ENCODE results near the gene SPDYE1. TPM values are rescaled to one million over a fixed set of nuclear protein-coding genes. Genes with fewer than 3 reads are reported as not detected.

Gene SPDYE1
- total RNA-seq, 4 donors from 2014 or later, result 0.11 TPM; not detected in 3

DNA sequence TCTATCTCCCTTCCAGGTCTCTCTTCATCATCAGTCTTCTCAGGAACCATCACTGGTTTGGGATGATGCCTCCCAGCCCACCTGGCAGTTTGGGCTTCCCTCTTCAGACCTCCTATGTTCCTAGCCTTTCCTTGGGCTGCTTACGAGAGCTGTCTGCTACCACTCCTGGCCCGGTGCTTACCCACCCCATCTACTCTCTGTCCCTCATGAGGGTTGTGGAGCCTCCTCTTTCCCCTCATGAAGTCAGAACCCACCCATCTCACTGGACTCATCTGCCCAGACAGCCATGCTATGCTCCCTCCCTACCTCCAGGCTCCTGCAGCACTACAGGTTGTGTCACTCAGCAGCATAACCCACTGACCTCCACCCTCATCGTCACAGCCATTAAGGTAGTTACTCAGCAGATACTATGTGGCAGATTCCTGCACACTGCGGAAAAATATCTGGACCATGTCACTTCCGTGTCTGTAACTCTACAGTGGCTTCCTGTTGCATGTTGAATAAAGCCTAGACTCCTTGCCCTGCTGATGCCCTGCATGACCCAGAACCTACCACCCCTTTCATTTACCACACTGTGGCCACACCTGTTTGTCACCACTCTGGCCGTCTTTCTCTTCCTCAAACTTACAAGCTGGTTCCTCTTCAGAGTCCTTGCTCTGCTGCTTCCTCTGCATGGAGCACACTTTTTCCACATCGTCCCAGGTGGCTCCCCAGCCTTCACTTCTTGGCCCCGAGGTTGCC, 48.8 kb downstream of the SPDYE1 start:
- Histone ChIP-seq H3K4me1 (peaks cover 33 to 72% (median 43%) of the 10 kb centered on the region in 4 donors), H3K4me3 (no peak overlapping the region), H3K27me3 (no peaks in the 10 kb centered on the region), H3K27ac (replicated peaks in 1 of 4) (no peak overlapping the region), H3K36me3 (peaks cover 14 to 45% (median 28%) of the 10 kb centered on the region in 4 donors), H3K9me3 (no peaks in the 10 kb centered on the region)
- intact Hi-C loops (cut with DNase I), result no loop called here
- no peak for DNase-seq (ENCODE audit: extremely low spot score)
- TF ChIP-seq, protein P1, sequence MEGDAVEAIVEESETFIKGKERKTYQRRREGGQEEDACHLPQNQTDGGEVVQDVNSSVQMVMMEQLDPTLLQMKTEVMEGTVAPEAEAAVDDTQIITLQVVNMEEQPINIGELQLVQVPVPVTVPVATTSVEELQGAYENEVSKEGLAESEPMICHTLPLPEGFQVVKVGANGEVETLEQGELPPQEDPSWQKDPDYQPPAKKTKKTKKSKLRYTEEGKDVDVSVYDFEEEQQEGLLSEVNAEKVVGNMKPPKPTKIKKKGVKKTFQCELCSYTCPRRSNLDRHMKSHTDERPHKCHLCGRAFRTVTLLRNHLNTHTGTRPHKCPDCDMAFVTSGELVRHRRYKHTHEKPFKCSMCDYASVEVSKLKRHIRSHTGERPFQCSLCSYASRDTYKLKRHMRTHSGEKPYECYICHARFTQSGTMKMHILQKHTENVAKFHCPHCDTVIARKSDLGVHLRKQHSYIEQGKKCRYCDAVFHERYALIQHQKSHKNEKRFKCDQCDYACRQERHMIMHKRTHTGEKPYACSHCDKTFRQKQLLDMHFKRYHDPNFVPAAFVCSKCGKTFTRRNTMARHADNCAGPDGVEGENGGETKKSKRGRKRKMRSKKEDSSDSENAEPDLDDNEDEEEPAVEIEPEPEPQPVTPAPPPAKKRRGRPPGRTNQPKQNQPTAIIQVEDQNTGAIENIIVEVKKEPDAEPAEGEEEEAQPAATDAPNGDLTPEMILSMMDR (IDR thresholded peaks at IDR 0.05), result no peak
- TF ChIP-seq POLR2A (IDR thresholded peaks at IDR 0.05; ENCODE audit: low read depth) (no peak), POLR2AphosphoS5 (IDR thresholded peaks at IDR 0.05) (no peak), EP300 (IDR thresholded peaks at IDR 0.05) (no peak)
- 74% methylated on average over 8 of the region's 8 CpGs for WGBS

DNA sequence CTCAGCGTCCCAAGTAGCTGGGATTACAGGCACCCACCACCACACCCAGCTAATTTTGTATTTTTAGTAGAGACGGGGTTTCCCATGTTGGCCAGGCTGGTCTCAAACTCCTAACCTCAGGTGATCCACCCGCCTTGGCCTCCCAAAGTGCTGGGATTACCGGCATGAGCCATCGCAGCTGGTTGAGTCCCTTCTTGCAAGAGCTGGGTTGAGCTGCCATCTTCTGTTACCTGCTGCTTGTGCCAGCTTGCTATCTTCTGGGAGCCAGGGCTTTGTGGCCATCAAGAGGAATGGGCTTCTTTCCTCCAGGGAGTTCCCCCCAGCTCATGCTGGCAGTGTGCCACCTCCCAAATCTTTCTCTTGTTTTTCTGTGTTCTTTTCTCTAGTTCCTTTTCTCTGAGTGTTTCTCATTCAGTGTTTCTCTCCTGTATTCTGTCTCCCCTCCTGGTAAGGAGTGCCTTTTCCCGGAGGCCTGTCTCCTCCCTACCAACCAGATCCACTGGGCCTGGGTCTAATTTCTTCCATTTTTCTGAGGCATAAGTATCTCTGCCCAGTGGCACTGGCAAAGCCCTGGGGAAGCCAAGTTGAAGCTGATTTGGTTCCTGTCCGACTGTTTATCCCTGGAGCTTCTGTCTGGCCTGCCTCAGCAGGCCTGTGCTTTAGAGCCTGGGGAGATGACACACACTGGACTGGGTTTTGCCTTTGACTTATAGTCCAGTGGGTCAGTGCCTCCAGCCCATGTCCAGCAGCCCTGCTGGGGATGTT, 50.5 kb downstream of the SPDYE1 start:
- H3K4me1 ChIP-seq, result peaks cover 36 to 80% (median 43%) of the 10 kb centered on the region in 4 donors
- 83% methylated on average over 7 of the region's 7 CpGs for WGBS
- intact Hi-C loops (cut with DNase I), result no loop called here
- H3K4me3 ChIP-seq, result no peak overlapping the region
- DNase-seq (ENCODE audit: extremely low spot score), result no peak
- H3K36me3 ChIP-seq, result peaks cover 23 to 63% (median 45%) of the 10 kb centered on the region in 4 donors
- H3K9me3 ChIP-seq, result no peaks in the 10 kb centered on the region
- H3K27me3 ChIP-seq, result no peaks in the 10 kb centered on the region
- no peak overlapping the region for H3K27ac ChIP-seq (replicated peaks in 1 of 4)
- TF ChIP-seq, protein P1 (IDR thresholded peaks at IDR 0.05), result no peak
- TF ChIP-seq POLR2A (IDR thresholded peaks at IDR 0.05; ENCODE audit: low read depth), result no peak
- no peak for TF ChIP-seq EP300 (IDR thresholded peaks at IDR 0.05)
- TF ChIP-seq POLR2AphosphoS5 (IDR thresholded peaks at IDR 0.05), result no peak

DNA sequence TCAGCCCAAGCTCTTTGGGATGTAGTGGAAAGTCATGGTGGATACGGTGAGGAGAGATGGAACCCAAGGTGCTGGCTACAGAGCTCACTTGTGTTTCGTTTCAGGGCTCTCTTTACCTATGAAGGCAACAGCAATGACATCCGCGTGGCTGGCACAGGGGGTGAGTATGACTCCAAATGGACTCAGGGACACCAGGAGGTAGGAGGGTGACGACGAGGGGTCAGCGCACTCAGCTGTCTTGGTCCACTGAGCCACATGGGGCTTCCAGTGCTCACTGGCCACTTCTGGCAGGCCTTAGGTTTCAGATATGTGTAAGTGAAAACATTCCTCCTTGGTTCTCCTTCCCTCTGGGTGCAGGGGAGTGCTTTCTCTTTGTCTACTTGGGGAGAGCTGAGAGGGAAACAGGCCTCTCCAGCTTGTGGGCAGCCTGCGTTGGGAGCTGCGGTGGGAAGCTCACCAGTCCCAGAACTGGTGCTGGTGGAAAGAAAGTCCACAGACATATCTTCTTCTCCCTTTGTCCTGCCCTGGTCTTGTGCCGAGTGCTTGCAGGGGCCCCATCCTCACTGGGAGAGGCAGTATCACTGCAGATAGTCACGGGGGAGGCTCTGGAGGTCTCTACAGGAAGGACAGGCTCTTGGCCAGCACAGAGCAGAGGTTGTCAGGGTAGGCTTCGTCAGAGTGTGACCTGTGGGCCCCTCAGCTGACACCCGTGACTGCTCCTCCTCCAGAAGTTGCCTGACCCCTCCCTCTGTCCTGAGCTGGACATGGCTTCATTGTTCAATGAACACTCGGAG, 52.6 kb downstream of the SPDYE1 start:
- Histone ChIP-seq H3K4me3 (no peak overlapping the region), H3K36me3 (peaks cover 24 to 84% (median 65%) of the 10 kb centered on the region in 4 donors), H3K4me1 (peaks cover 28 to 67% (median 32%) of the 10 kb centered on the region in 4 donors), H3K9me3 (no peaks in the 10 kb centered on the region), H3K27me3 (no peaks in the 10 kb centered on the region), H3K27ac (replicated peaks in 1 of 4) (no peak overlapping the region)
- DNase-seq (ENCODE audit: extremely low spot score), result no peak
- TF ChIP-seq, protein P1 (IDR thresholded peaks at IDR 0.05), result no peak
- no peak for TF ChIP-seq POLR2AphosphoS5 (IDR thresholded peaks at IDR 0.05)
- no peak for TF ChIP-seq POLR2A (IDR thresholded peaks at IDR 0.05; ENCODE audit: low read depth)
- TF ChIP-seq EP300 (IDR thresholded peaks at IDR 0.05), result no peak
- intact Hi-C loops (cut with DNase I), result no loop called here
- 89% methylated on average over 11 of the region's 14 CpGs for WGBS

DNA sequence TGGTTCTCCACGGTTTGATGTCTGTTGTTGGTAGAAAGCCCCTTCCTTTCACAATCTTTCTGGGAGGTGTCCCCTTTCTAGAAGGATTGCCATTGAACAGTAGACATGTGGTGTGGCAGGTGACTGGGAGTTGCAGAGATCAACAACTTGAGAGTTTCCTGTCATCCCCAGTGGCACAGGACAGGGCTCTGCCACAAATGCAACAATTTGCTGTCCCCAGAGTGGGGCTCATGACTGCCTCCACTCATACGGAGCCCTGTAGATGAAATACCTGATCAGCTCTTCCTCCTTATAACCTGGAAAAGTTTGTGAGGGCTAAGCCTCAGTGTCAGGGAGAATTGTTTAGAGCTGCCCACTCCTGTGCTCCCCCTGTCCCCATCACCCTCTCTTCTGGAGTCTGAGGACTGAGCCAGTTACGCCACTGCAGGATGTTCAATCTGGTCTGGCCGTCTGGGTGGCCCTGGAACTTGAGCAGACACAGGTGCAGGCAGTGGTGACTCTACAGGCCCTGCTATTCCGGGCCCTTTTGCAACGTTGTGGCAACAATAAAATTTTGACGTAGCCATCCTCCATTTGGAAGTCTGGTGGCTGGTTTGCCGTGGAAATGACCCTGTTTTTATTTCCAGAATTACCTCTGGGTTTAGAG, 53.3 kb downstream of the SPDYE1 start:
- 79% methylated on average over 7 of the region's 8 CpGs for WGBS
- TF ChIP-seq POLR2AphosphoS5 (IDR thresholded peaks at IDR 0.05) (no peak), EP300 (IDR thresholded peaks at IDR 0.05) (no peak), POLR2A (IDR thresholded peaks at IDR 0.05; ENCODE audit: low read depth) (no peak)
- TF ChIP-seq, protein P1 (IDR thresholded peaks at IDR 0.05), result no peak
- H3K27me3 ChIP-seq, result no peaks in the 10 kb centered on the region
- H3K4me1 ChIP-seq, result peaks cover 22 to 59% (median 25%) of the 10 kb centered on the region in 4 donors
- no peaks in the 10 kb centered on the region for H3K9me3 ChIP-seq
- peaks cover 24 to 90% (median 68%) of the 10 kb centered on the region in 4 donors for H3K36me3 ChIP-seq
- no peak for DNase-seq (ENCODE audit: extremely low spot score)
- H3K4me3 ChIP-seq, result no peak overlapping the region
- intact Hi-C loops (cut with DNase I), result no loop called here
- no peak overlapping the region for H3K27ac ChIP-seq (replicated peaks in 1 of 4)
